ENCODE results near the gene SMG1.
"Not testable (repeated sequence)": the region's sequence is repeated elsewhere in the genome, so short reads cannot be mapped to it uniquely, and the experiment has no call there.

GRCh38 chr16:18776334-18776733, 149.9 kb downstream of the SMG1 start:
- TF ChIP-seq, protein P1, sequence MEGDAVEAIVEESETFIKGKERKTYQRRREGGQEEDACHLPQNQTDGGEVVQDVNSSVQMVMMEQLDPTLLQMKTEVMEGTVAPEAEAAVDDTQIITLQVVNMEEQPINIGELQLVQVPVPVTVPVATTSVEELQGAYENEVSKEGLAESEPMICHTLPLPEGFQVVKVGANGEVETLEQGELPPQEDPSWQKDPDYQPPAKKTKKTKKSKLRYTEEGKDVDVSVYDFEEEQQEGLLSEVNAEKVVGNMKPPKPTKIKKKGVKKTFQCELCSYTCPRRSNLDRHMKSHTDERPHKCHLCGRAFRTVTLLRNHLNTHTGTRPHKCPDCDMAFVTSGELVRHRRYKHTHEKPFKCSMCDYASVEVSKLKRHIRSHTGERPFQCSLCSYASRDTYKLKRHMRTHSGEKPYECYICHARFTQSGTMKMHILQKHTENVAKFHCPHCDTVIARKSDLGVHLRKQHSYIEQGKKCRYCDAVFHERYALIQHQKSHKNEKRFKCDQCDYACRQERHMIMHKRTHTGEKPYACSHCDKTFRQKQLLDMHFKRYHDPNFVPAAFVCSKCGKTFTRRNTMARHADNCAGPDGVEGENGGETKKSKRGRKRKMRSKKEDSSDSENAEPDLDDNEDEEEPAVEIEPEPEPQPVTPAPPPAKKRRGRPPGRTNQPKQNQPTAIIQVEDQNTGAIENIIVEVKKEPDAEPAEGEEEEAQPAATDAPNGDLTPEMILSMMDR (conservative IDR thresholded peaks at IDR 0.05): not testable (repeated sequence)
- not testable (repeated sequence) for TF ChIP-seq EZH2 (IDR thresholded peaks at IDR 0.05; ENCODE audit: low read depth)

All from PC-9 (cell line).